Measurements from ENCODE around the gene TRIM47. TPM values are rescaled to one million over a fixed set of nuclear protein-coding genes. Genes with fewer than 3 reads are reported as not detected.

The TRIM47 gene
- 29.3 and 32.2 TPM in 2 replicates for total RNA-seq

GRCh38 chr17:75878174-75878998 lies at the start of gene TRIM47:
Gene TRIM47 (minus strand): TSS chr17:75878581. CDS start chr17:75878548, 33 bp downstream.

DNA sequence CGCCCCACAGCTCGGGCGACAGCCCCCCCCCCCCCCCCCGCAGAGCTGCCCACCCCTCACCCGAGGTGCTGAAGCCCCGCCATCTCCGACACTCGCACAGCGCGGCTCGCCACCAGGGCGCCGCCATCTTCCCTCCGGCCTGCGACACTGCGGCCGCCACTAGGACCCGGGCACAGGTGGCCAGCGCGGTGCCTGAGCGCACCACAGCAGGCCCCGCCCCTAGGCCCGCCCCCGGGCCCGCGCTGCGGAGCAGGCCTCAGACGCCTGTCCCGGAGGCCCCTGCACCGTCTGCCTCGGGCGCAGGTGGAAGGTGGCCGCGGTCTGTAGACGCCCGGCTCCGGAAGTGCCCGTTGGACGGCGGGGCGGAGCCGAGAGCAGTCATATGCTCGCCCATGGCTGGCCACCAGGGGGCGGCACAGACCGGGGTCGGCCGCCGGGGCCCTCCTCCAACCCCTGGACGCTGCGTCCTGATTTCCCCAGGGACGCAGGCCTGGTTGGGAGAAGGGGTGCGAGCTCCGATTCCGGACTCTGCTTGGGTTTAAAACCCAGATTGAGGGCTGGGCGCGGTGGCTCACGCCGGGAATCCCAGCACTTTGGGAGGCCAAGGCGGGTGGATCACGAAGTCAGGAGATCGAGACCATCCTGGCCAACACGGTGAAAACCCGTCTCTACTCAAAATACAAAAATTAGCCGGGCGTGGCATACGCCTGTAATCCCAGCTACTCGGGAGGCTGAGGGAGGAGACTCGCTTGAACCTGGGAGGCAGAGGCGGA lies 26.6 kb upstream of the TRIM47 start, which contains the start of gene MRPL38:
TSS of gene MRPL38 (minus strand) at position 136 of the 773 bp plus-strand sequence. CDS start at position 127, 9 bp downstream.

GRCh38 chr17:75896415-75897159 lies 18.2 kb upstream of the TRIM47 start, which contains the start of gene TRIM65:
Gene TRIM65 (minus strand): TSS chr17:75896951. CDS start chr17:75896937, 14 bp downstream.

GRCh38 chr17:75855310-75856061 lies 22.9 kb downstream of the TRIM47 start, which contains the start of gene WBP2:
Gene WBP2 (minus strand): TSS chr17:75855335. CDS start chr17:75855297, 38 bp downstream.

DNA sequence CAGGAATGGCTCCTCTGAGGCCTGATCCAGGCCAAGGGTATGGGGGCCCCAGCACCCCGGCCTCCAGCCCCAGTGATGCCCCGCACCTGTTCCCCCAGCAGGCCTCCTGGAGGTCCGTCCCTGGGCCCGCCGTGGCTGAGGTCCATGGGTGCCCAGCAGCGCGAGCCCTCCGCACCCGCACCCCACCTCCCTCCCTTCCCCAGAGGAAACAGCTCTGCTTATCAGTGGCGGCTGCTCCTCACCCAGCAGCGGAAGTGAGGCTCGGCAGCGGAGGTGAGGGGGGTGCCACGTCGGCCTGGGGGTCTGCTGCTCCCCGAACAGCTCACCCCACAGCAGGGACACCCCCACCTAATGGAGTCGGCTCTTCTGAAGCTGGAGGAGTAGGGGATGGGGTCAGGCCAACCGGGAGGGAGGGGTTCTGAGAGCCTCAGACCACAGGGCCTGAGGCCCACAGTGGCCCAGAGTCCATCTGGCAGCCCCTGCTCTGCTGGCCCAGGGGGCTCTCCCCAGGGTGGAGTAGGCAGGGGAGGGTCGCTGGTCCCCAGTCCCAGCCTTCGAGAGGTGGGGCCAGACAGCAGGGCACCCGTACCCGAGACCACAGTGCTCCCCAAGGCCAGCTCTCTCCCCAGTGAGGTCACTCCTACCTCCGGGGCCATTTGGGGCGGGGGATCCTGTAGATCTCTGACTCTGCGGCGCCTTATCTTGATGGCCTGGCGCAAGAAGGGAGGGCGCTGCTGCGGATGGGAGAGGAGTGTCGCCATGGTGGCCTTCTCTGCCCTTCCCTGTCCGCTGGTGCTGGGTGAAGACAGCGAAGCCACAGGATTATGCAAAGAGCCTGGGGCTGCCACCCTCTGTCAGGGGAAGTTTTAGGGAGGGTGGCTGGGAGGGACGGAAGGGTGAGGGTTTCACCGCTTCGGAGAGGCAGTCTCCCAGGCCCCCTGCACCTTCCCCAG lies 34.5 kb downstream of the TRIM47 start, which contains the start of gene UNC13D:
TSS of gene UNC13D (minus strand) at position 828 of the 953 bp plus-strand sequence. CDS start at position 761, 67 bp downstream.

Other genes starting within 250 kb of the TRIM47 start
- gene SMIM5, start 245.1 kb downstream of the TRIM47 start, total RNA-seq = 2.4 and 2.6 TPM in 2 replicates
- gene RECQL5, start 211.4 kb downstream of the TRIM47 start, total RNA-seq = 15.7 and 22.9 TPM in 2 replicates
- 37.0 and 56.6 TPM in 2 replicates for gene SAP30BP, start 211.2 kb downstream of the TRIM47 start, total RNA-seq
- gene ITGB4, start 157.1 kb downstream of the TRIM47 start, total RNA-seq = 757 and 873 TPM in 2 replicates
- gene GALK1, start 113.4 kb downstream of the TRIM47 start, total RNA-seq = 28.9 and 35.3 TPM in 2 replicates
- 12.8 and 21.7 TPM in 2 replicates for gene UNK, start 93.8 kb downstream of the TRIM47 start, total RNA-seq
- 9.6 and 10.1 TPM in 2 replicates for gene UNC13D, start 34.2 kb downstream of the TRIM47 start, total RNA-seq
- gene WBP2, start 23.2 kb downstream of the TRIM47 start, total RNA-seq = 39.0 and 54.4 TPM in 2 replicates
- gene TRIM65, start 18.4 kb upstream of the TRIM47 start, total RNA-seq = 28.1 and 28.6 TPM in 2 replicates
- gene MRPL38, start 26.3 kb upstream of the TRIM47 start, total RNA-seq = 31.9 and 35.0 TPM in 2 replicates
- 10.6 and 11.6 TPM in 2 replicates for gene FBF1, start 62.5 kb upstream of the TRIM47 start, total RNA-seq
- gene ACOX1, start 100.6 kb upstream of the TRIM47 start, total RNA-seq = 30.5 and 33.6 TPM in 2 replicates
- gene TEN1, start 100.7 kb upstream of the TRIM47 start, total RNA-seq = 13.0 and 20.4 TPM in 2 replicates
- gene CDK3, start 122.3 kb upstream of the TRIM47 start, total RNA-seq = 0.56 TPM in 1 of 2 replicates, not detected in the other
- gene EVPL, start 148.7 kb upstream of the TRIM47 start, total RNA-seq = 101 and 120 TPM in 2 replicates
- gene SRP68, start 193.9 kb upstream of the TRIM47 start, total RNA-seq = 39.3 and 53.4 TPM in 2 replicates
- gene GALR2, start 196.2 kb upstream of the TRIM47 start, total RNA-seq = 0.14 and 0.78 TPM in 2 replicates
- not detected in 2 replicates for gene ZACN, start 200.6 kb upstream of the TRIM47 start, total RNA-seq
- 36.3 and 55.8 TPM in 2 replicates for gene EXOC7, start 225.2 kb upstream of the TRIM47 start, total RNA-seq